SK-N-SH treated with all-trans-retinoic acid at 6 μM for 48 hours (cell line): Measurements from ENCODE around the gene EMSY.

ENCODE experiments used
- ARNTL ChIP-seq: fragments of 450-650 bp; formaldehyde crosslinking; IDR thresholded peaks from 2 replicates; pipeline ENCODE4 v1.5.0; 2020; ENCODE audit warnings: low read depth, mild to moderate bottlenecking, moderate library complexity, borderline replicate concordance
- CSRNP3 ChIP-seq: fragments of 250-450 bp; sonication (Bioruptor Pico); IDR thresholded peaks from 2 replicates; pipeline ENCODE4 v1.5.1; 2021; ENCODE audit warnings: mild to moderate bottlenecking, moderate library complexity
- ESRRG ChIP-seq: fragments of 250-450 bp; sonication (Bioruptor Pico); IDR thresholded peaks from 2 replicates; pipeline ENCODE4 v1.6.1; 2021; ENCODE audit warnings: mild to moderate bottlenecking
- PPARA ChIP-seq: fragments of 250-450 bp; sonication (Bioruptor Pico); IDR thresholded peaks from 2 replicates; pipeline ENCODE4 v1.5.0; 2020; ENCODE audit warnings: mild to moderate bottlenecking, borderline replicate concordance
- RARB ChIP-seq: fragments of 250-450 bp; sonication (Bioruptor Pico); IDR thresholded peaks from 2 replicates; pipeline ENCODE4 v1.8.0; 2021; ENCODE audit warnings: mild to moderate bottlenecking, moderate library complexity
- SNAI2 ChIP-seq: fragments of 250-450 bp; sonication (Bioruptor Pico); IDR thresholded peaks from 2 replicates; pipeline ENCODE4 v1.5.0; 2020; ENCODE audit warnings: mild to moderate bottlenecking, moderate library complexity
- TCF4 ChIP-seq: fragments of 250-450 bp; sonication (Bioruptor Pico); IDR thresholded peaks from 2 replicates; pipeline ENCODE4 v1.8.0; 2021; ENCODE audit warnings: mild to moderate bottlenecking, moderate library complexity, borderline replicate concordance
- TOX ChIP-seq: fragments of 250-450 bp; sonication (Bioruptor Pico); IDR thresholded peaks from 2 replicates; pipeline ENCODE4 v1.8.0; 2021; ENCODE audit warnings: mild to moderate bottlenecking, moderate library complexity, borderline replicate concordance
- ZNF565 ChIP-seq: fragments of 450-650 bp; formaldehyde crosslinking; conservative IDR thresholded peaks from 2 replicates; pipeline ENCODE4 v1.5.0; 2020; ENCODE audit warnings: low read depth, mild to moderate bottlenecking, moderate library complexity
- TF ChIP-seq, protein P1 (sequence below): fragments of 250-450 bp; sonication (Bioruptor Pico); IDR thresholded peaks from 2 replicates; pipeline ENCODE4 v1.5.1; 2020; ENCODE audit warnings: low read depth, mild to moderate bottlenecking, moderate library complexity

DNA sequence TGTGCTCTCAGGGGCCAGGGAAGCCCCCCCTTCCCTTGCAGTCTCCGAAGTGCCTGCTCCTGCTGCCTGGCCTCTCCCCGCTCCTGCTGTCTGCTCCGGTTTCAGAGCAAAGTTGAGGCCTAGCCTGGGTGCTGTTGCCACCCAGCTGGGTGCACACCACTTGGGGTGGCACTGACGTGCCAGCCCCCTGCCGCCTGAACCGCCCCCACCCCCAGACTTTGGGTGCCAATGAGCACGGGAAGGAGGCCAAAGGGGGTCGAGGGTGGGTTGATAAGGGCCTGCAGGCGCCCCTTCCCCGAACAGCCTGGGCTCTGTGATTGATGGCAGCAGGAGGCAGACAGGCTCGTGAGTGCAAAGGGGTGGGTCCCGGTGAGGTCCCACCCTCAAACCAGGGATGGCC is 48.2 kb downstream of the EMSY start:
- TF ChIP-seq RARB (CRISPR knock-in tag) = no peak
- no peak for TF ChIP-seq SNAI2 (CRISPR knock-in tag)
- no peak for TF ChIP-seq ESRRG
- no peak for TF ChIP-seq TOX (CRISPR knock-in tag)
- TF ChIP-seq CSRNP3 (CRISPR knock-in tag) = no peak
- TF ChIP-seq PPARA (CRISPR knock-in tag) = no peak
- no peak for TF ChIP-seq ARNTL (CRISPR knock-in tag)
- no peak for TF ChIP-seq TCF4 (CRISPR knock-in tag)
- TF ChIP-seq ZNF565 = no peak
- TF ChIP-seq, protein P1, sequence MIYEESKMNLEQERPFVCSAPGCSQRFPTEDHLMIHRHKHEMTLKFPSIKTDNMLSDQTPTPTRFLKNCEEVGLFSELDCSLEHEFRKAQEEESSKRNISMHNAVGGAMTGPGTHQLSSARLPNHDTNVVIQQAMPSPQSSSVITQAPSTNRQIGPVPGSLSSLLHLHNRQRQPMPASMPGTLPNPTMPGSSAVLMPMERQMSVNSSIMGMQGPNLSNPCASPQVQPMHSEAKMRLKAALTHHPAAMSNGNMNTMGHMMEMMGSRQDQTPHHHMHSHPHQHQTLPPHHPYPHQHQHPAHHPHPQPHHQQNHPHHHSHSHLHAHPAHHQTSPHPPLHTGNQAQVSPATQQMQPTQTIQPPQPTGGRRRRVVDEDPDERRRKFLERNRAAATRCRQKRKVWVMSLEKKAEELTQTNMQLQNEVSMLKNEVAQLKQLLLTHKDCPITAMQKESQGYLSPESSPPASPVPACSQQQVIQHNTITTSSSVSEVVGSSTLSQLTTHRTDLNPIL (CRISPR knock-in tag) = no peak
